Hypothalamus (tissue), 51 donors: Measurements from ENCODE around the gene SON.
"Not testable (repeated sequence)": the region's sequence is repeated elsewhere in the genome, so short reads cannot be mapped to it uniquely, and the experiment has no call there.

Source experiments
- DNase-seq, 51 donors: peaks; one replicate each; lab custom pipeline; 2025; lab: John Stamatoyannopoulos, UW

SON gene

GRCh38 chr21:33569991-33570390 is 27.2 kb downstream of the SON start:
- no peak for DNase-seq

GRCh38 chr21:33572350-33572749 is 29.5 kb downstream of the SON start:
- DNase-seq = no peak

GRCh38 chr21:33576741-33577141 is 33.9 kb downstream of the SON start:
- not testable (repeated sequence) for DNase-seq

- DNase-seq = no peak
Measured at GRCh38 chr21:33578214-33578613, 35.4 kb downstream of the SON start.

GRCh38 chr21:33578959-33579542 is 36.2 kb downstream of the SON start:
- DNase-seq = no peak

- no peak for DNase-seq
Measured at GRCh38 chr21:33584455-33584854, 41.6 kb downstream of the SON start.

- DNase-seq = no peak
Measured at GRCh38 chr21:33586927-33587326, 44.1 kb downstream of the SON start.

GRCh38 chr21:33587792-33588484 is 45.1 kb downstream of the SON start:
- peak in 21 of 51 donors; percentile 4 to 52 (median 34) for DNase-seq

- peak; percentile 40 to 93 (median 79) for DNase-seq
Measured at GRCh38 chr21:33588485-33589335, 45.9 kb downstream of the SON start, which contains the start of gene DONSON. Gene DONSON, minus strand, starts transcription at chr21:33588684. Its CDS starts 43 bp downstream, at chr21:33588641.

GRCh38 chr21:33598051-33598450 is 55.2 kb downstream of the SON start:
- DNase-seq = no peak

- no peak for DNase-seq
Measured at GRCh38 chr21:33608559-33608958, 65.7 kb downstream of the SON start.

GRCh38 chr21:33611006-33611744 is 68.3 kb downstream of the SON start:
- no peak for DNase-seq

GRCh38 chr21:33617565-33617964 is 74.7 kb downstream of the SON start:
- not testable (repeated sequence) for DNase-seq

GRCh38 chr21:33618407-33618806 is 75.6 kb downstream of the SON start:
- DNase-seq = no peak

GRCh38 chr21:33619726-33620125 is 76.9 kb downstream of the SON start:
- DNase-seq = no peak

GRCh38 chr21:33622253-33622652 is 79.4 kb downstream of the SON start:
- no peak for DNase-seq

GRCh38 chr21:33626151-33626550 is 83.3 kb downstream of the SON start:
- not testable (repeated sequence) for DNase-seq
